ENCODE data around the gene LHX1. TPM values are rescaled to one million over a fixed set of nuclear protein-coding genes. Genes with fewer than 3 reads are reported as not detected.

Gene LHX1
- total RNA-seq = not detected

- Histone ChIP-seq H3K27me3 (peaks cover 100% of the 10 kb centered on the region), H3K9me3 (no peaks in the 10 kb centered on the region), H3K27ac (no peak within 1 kb of the TSS), H3K4me1 (peaks cover 0 to 91% (median 61%) of the 10 kb centered on the region in 3 donors), H3K4me3 (peak within 1 kb of the TSS in 1 of 2 donors; percentile 28), H3K36me3 (no peaks in the 10 kb centered on the region)
- WGBS, 2 donors (ENCODE audit: low coverage in 1 of 2) = 0 to 4% methylated on average over 3 to 26 of the region's 75 CpGs
- ATAC-seq = no peak
- TF ChIP-seq CTCF (IDR thresholded peaks at IDR 0.05) (no peak), POLR2AphosphoS5 (IDR thresholded peaks at IDR 0.05) (peak; percentile 34)
These were observed at the start of gene LHX1 for GRCh38 chr17:36937001-36937958. Gene LHX1, plus strand, starts transcription at chr17:36937475. Its CDS starts 723 bp downstream, at chr17:36938198.

GRCh38 chr17:36888236-36888951, 48.9 kb upstream of the LHX1 start:
- Histone ChIP-seq H3K27ac (no peak overlapping the region), H3K9me3 (no peaks in the 10 kb centered on the region), H3K27me3 (peaks cover 87% of the 10 kb centered on the region), H3K4me3 (no peak overlapping the region), H3K36me3 (no peaks in the 10 kb centered on the region), H3K4me1 (no peaks in the 10 kb centered on the region)
- no peak for ATAC-seq
- 40 to 53% methylated on average over 1 to 4 of the region's 8 CpGs for WGBS, 2 donors (ENCODE audit: low coverage in 1 of 2)
- TF ChIP-seq EP300 (IDR thresholded peaks at IDR 0.05) = no peak
- no peak for TF ChIP-seq POLR2A (IDR thresholded peaks at IDR 0.05)
- TF ChIP-seq POLR2AphosphoS5 (IDR thresholded peaks at IDR 0.05) = no peak
- no peak for TF ChIP-seq CTCF (IDR thresholded peaks at IDR 0.05)

GRCh38 chr17:36889770-36890349, 47.4 kb upstream of the LHX1 start:
- TF ChIP-seq POLR2A (IDR thresholded peaks at IDR 0.05) (no peak), EP300 (IDR thresholded peaks at IDR 0.05) (no peak), POLR2AphosphoS5 (IDR thresholded peaks at IDR 0.05) (no peak), CTCF (IDR thresholded peaks at IDR 0.05) (no peak)
- H3K9me3 ChIP-seq = no peaks in the 10 kb centered on the region
- no peak for ATAC-seq
- H3K4me1 ChIP-seq = no peaks in the 10 kb centered on the region
- H3K4me3 ChIP-seq = no peak overlapping the region
- peaks cover 82% of the 10 kb centered on the region for H3K27me3 ChIP-seq
- 46 to 62% methylated on average over 6 to 8 of the region's 8 CpGs for WGBS, 2 donors (ENCODE audit: low coverage in 1 of 2)
- H3K36me3 ChIP-seq = no peaks in the 10 kb centered on the region
- no peak overlapping the region for H3K27ac ChIP-seq

- Histone ChIP-seq H3K27me3 (peaks cover 83% of the 10 kb centered on the region), H3K27ac (no peak overlapping the region), H3K9me3 (no peaks in the 10 kb centered on the region), H3K4me3 (no peak overlapping the region), H3K36me3 (no peaks in the 10 kb centered on the region), H3K4me1 (no peaks in the 10 kb centered on the region)
- 31 to 50% methylated on average over 4 to 5 of the region's 13 CpGs for WGBS, 2 donors (ENCODE audit: low coverage in 1 of 2)
- TF ChIP-seq POLR2AphosphoS5 (IDR thresholded peaks at IDR 0.05) (no peak), EP300 (IDR thresholded peaks at IDR 0.05) (no peak), CTCF (IDR thresholded peaks at IDR 0.05) (no peak), POLR2A (IDR thresholded peaks at IDR 0.05) (no peak)
- no peak for ATAC-seq
These were observed 46.7 kb upstream of the LHX1 start for GRCh38 chr17:36890398-36891168.
